Adipose tissue (tissue), 3 donors: ENCODE measurements around the gene DEDD. TPM values are rescaled to one million over a fixed set of nuclear protein-coding genes. Genes with fewer than 3 reads are reported as not detected.
A peak's percentile ranks its signal among the peaks of the same experiment; 100 is the strongest.

Experiments
- H3K27ac ChIP-seq: one replicate; pipeline ENCODE4 v1.5.1; 2013; ENCODE audit warnings: low read depth, low read length
- WGBS, 3 donors: extraction: QIAGEN DNeasy Blood & Tissue Kit; methylation state at CpG; one replicate each; pipeline ENCODE4 v1.1.7; 2013; 5-methylcytosine and 5-hydroxymethylcytosine counted together
- polyA plus RNA-seq, 3 donors: library from polyadenylated mRNA; stranded (reverse); fragments of 200-250 nt; gene quantifications; one replicate each; pipeline ENCODE4 v1.2.3, GENCODE V29; 2013
- donor health status: healthy with polysubstance abuse.
- donor health status: Bipolar disorder and iron deficiency.
- donor health status: healthy.

Gene DEDD
- polyA plus RNA-seq, 3 donors = 17.4 to 46.3 (median 29.7) TPM

GRCh38 chr1:161165742-161166668 lies 33.5 kb upstream of the DEDD start, which contains the start of gene PPOX:
PPOX (plus strand) TSS chr1:161166426; CDS start chr1:161166848, 422 bp downstream.
- WGBS, 3 donors = 0 to 1% (median 1%) methylated on average over 54 of the region's 54 CpGs

GRCh38 chr1:161164901-161165610 lies 32.6 kb upstream of the DEDD start:
- WGBS, 3 donors = 60 to 70% (median 65%) methylated on average over 14 of the region's 14 CpGs
- H3K27ac ChIP-seq = peak overlapping the region; percentile 31

More at GRCh38 chr1:161165742-161166668, 33.5 kb upstream of the DEDD start, which contains the start of gene PPOX:
- H3K27ac ChIP-seq = peak within 1 kb of the TSS; percentile 70

- no peak overlapping the region for H3K27ac ChIP-seq
- 83 to 93% (median 93%) methylated on average over 5 of the region's 5 CpGs for WGBS, 3 donors
These were observed 31.3 kb upstream of the DEDD start for GRCh38 chr1:161163793-161164192.

- WGBS, 3 donors = 92 to 93% (median 93%) methylated on average over 10 of the region's 10 CpGs
- H3K27ac ChIP-seq = no peak overlapping the region
These were observed 30.3 kb upstream of the DEDD start for GRCh38 chr1:161162806-161163205.

- WGBS, 3 donors = 80 to 82% (median 81%) methylated on average over 7 of the region's 7 CpGs
- no peak overlapping the region for H3K27ac ChIP-seq
These were observed 29.6 kb upstream of the DEDD start for GRCh38 chr1:161162052-161162451.

GRCh38 chr1:161161652-161162051 lies 29.2 kb upstream of the DEDD start:
- H3K27ac ChIP-seq = no peak overlapping the region
- WGBS, 3 donors = 88 to 89% (median 88%) methylated on average over 5 of the region's 5 CpGs

- no peak overlapping the region for H3K27ac ChIP-seq
- WGBS, 3 donors = 91 to 95% (median 93%) methylated on average over 22 of the region's 22 CpGs
These were observed 28.2 kb upstream of the DEDD start for GRCh38 chr1:161160671-161161145.

GRCh38 chr1:161159913-161160243 lies 27.4 kb upstream of the DEDD start:
- H3K27ac ChIP-seq = no peak overlapping the region
- 4 to 9% (median 8%) methylated on average over 11 of the region's 11 CpGs for WGBS, 3 donors

GRCh38 chr1:161159087-161159912 lies 26.8 kb upstream of the DEDD start, which contains the start of gene USP21:
USP21 (plus strand) TSS chr1:161159500; CDS start chr1:161160641, 1,141 bp downstream.
- 1 to 2% (median 2%) methylated on average over 49 to 60 of the region's 60 CpGs for WGBS, 3 donors
- H3K27ac ChIP-seq = no peak within 1 kb of the TSS

GRCh38 chr1:161158316-161159010 lies 26.0 kb upstream of the DEDD start:
- no peak overlapping the region for H3K27ac ChIP-seq
- 61 to 71% (median 67%) methylated on average over 9 of the region's 9 CpGs for WGBS, 3 donors

GRCh38 chr1:161157867-161158266 lies 25.4 kb upstream of the DEDD start:
- no peak overlapping the region for H3K27ac ChIP-seq
- WGBS, 3 donors = 93 to 100% (median 94%) methylated on average over 1 of the region's 1 CpG

- WGBS, 3 donors = 0 to 1% (median 1%) methylated on average over 33 of the region's 33 CpGs
- peak within 1 kb of the TSS; percentile 83 for H3K27ac ChIP-seq
These were observed 21.3 kb upstream of the DEDD start, which contains the start of gene UFC1 for GRCh38 chr1:161153682-161154337. UFC1 (plus strand) TSS chr1:161153978; CDS start chr1:161153998, 20 bp downstream.

- no peak overlapping the region for H3K27ac ChIP-seq
These were observed 20.7 kb upstream of the DEDD start for GRCh38 chr1:161153176-161153575.

GRCh38 chr1:161145832-161146231 lies 13.4 kb upstream of the DEDD start:
- no peak overlapping the region for H3K27ac ChIP-seq
- WGBS, 3 donors = 78 to 84% (median 78%) methylated on average over 3 of the region's 3 CpGs

More at GRCh38 chr1:161153176-161153575, 20.7 kb upstream of the DEDD start:
- WGBS, 3 donors = 19 to 24% (median 20%) methylated on average over 9 of the region's 9 CpGs

GRCh38 chr1:161140755-161141400 lies 8.4 kb upstream of the DEDD start:
- WGBS, 3 donors = 94 to 96% (median 95%) methylated on average over 29 of the region's 29 CpGs
- H3K27ac ChIP-seq = no peak overlapping the region

- WGBS, 3 donors = 14 to 39% (median 30%) methylated on average over 1 of the region's 1 CpG
- H3K27ac ChIP-seq = no peak overlapping the region
These were observed 7.3 kb upstream of the DEDD start for GRCh38 chr1:161139766-161140165.

GRCh38 chr1:161138431-161138830 lies 6.0 kb upstream of the DEDD start:
- 71 to 82% (median 77%) methylated on average over 1 of the region's 1 CpG for WGBS, 3 donors
- H3K27ac ChIP-seq = no peak overlapping the region
